Measurements from ENCODE around the gene ZNF473. TPM values are rescaled to one million over a fixed set of nuclear protein-coding genes. Genes with fewer than 3 reads are reported as not detected.

Gene ZNF473
- total RNA-seq, 1 experiment from 2014 or later: 11.7 TPM

- H3K27me3 ChIP-seq (ENCODE audit: control insufficient read depth, insufficient read depth, low read length): no peaks in the 10 kb centered on the region
- intact Hi-C loops (cut with micrococcal nuclease; ENCODE audit: unreplicated experiment) (no loop called here), in situ Hi-C loops (cut with HindIII; ENCODE audit: low pct_unique_long_range_greater_than_20kb, low sequenced_read_pairs) (no loop called here)
- DNase-seq (ENCODE audit: low read depth, low spot score) (no peak), ATAC-seq (no peak)
- H3K4me1 ChIP-seq (ENCODE audit: control insufficient read depth, insufficient read depth, low read length): no peaks in the 10 kb centered on the region
- no peak overlapping the region for H3K27ac ChIP-seq (ENCODE audit: low read length)
- ChIA-PET CTCF (no interaction called here), POLR2A (no interaction called here)
- TF ChIP-seq REST (IDR thresholded peaks at IDR 0.05; ENCODE audit: insufficient read depth in 1 of 2, low read depth in 2 of 2, low read length in 1 of 2) (no peak), TCF7L2 (IDR thresholded peaks at IDR 0.05; ENCODE audit: low read depth, low read length) (no peak), CTCF (IDR thresholded peaks at IDR 0.05) (no peak), POLR2AphosphoS5 (IDR thresholded peaks at IDR 0.05; ENCODE audit: low read depth, low read length) (no peak), SIN3A (IDR thresholded peaks at IDR 0.05; ENCODE audit: borderline replicate concordance, insufficient read depth, low read depth, low read length) (no peak)
- peaks cover 62% of the 10 kb centered on the region for H3K9me3 ChIP-seq (ENCODE audit: control insufficient read depth, insufficient read depth, low read depth, low read length)
- H3K36me3 ChIP-seq (ENCODE audit: control insufficient read depth, insufficient read depth, low read length): peaks cover 12% of the 10 kb centered on the region
- BruUV-seq (replicated peaks): no TSS peak
- H3K4me3 ChIP-seq (ENCODE audit: low read depth in 2 of 2, low read length in 2 of 2): no peak overlapping the region
Observed at GRCh38 chr19:50043967-50044366, 18.2 kb downstream of the ZNF473 start.

GRCh38 chr19:50044922-50045321, 19.1 kb downstream of the ZNF473 start:
- intact Hi-C loops (cut with micrococcal nuclease; ENCODE audit: unreplicated experiment): no loop called here
- no peak for ATAC-seq
- POLR2A ChIA-PET: no interaction called here
- no TSS peak for BruUV-seq (replicated peaks)
- TF ChIP-seq TCF7L2 (IDR thresholded peaks at IDR 0.05; ENCODE audit: low read depth, low read length): no peak
- TF ChIP-seq CTCF (IDR thresholded peaks at IDR 0.05): no peak
- no peak for TF ChIP-seq POLR2AphosphoS5 (IDR thresholded peaks at IDR 0.05; ENCODE audit: low read depth, low read length)
- TF ChIP-seq SIN3A (IDR thresholded peaks at IDR 0.05; ENCODE audit: borderline replicate concordance, insufficient read depth, low read depth, low read length): no peak
- no peak for TF ChIP-seq REST (IDR thresholded peaks at IDR 0.05; ENCODE audit: insufficient read depth in 1 of 2, low read depth in 2 of 2, low read length in 1 of 2)
- no peaks in the 10 kb centered on the region for H3K4me1 ChIP-seq (ENCODE audit: control insufficient read depth, insufficient read depth, low read length)
- H3K36me3 ChIP-seq (ENCODE audit: control insufficient read depth, insufficient read depth, low read length): peaks cover 12% of the 10 kb centered on the region
- peaks cover 62% of the 10 kb centered on the region for H3K9me3 ChIP-seq (ENCODE audit: control insufficient read depth, insufficient read depth, low read depth, low read length)
- in situ Hi-C loops (cut with HindIII; ENCODE audit: low pct_unique_long_range_greater_than_20kb, low sequenced_read_pairs): no loop called here
- H3K4me3 ChIP-seq (ENCODE audit: low read depth in 2 of 2, low read length in 2 of 2): no peak overlapping the region
- CTCF ChIA-PET: no interaction called here
- no peak for DNase-seq (ENCODE audit: low read depth, low spot score)
- H3K27me3 ChIP-seq (ENCODE audit: control insufficient read depth, insufficient read depth, low read length): no peaks in the 10 kb centered on the region
- no peak overlapping the region for H3K27ac ChIP-seq (ENCODE audit: low read length)

Data from Panc1 (cell line).